Kidney epithelial cell (primary cell): ENCODE data around the gene ACSF3. TPM values are rescaled to one million over a fixed set of nuclear protein-coding genes. Genes with fewer than 3 reads are reported as not detected.

ENCODE experiments used
- DNase-seq: peaks from one replicate; pipeline ENCODE4 v3.0.0-alpha.2; 2010; ENCODE audit warnings: low read depth
- H3K27me3 ChIP-seq: 2 replicates; pipeline ENCODE4 v1.6.0; 2011; ENCODE audit warnings: low read length; ENCODE audit not compliant: control insufficient read depth, insufficient read depth
- H3K36me3 ChIP-seq: 2 replicates; pipeline ENCODE4 v1.5.1; 2011; ENCODE audit warnings: low read length; ENCODE audit not compliant: control insufficient read depth, insufficient read depth
- H3K4me3 ChIP-seq: 2 replicates; pipeline ENCODE4 v1.5.1; 2011; ENCODE audit warnings: low read depth, mild to moderate bottlenecking, control low read depth, low read length
- CTCF ChIP-seq: IDR thresholded peaks from 2 replicates; pipeline ENCODE4 v1.5.1; 2011; ENCODE audit warnings: mild to moderate bottlenecking, moderate library complexity, low read length, control low read depth, inconsistent platforms; ENCODE audit not compliant: insufficient read depth, poor library complexity, severe bottlenecking
- total RNA-seq: library from RNA; depleted of rRNA; stranded (reverse); fragments of >200 nt; gene quantifications from 2 replicates; pipeline ENCODE4 v1.2.3, GENCODE V29; 2015

ACSF3 gene
- total RNA-seq, 1 donor from 2014 or later: 36.9 TPM

GRCh38 chr16:89140981-89141883, 47.6 kb downstream of the ACSF3 start:
- H3K27me3 ChIP-seq: no peaks in the 10 kb centered on the region
- H3K36me3 ChIP-seq: peaks cover 2% of the 10 kb centered on the region
- no peak overlapping the region for H3K4me3 ChIP-seq
- no peak for DNase-seq
- TF ChIP-seq CTCF: no peak

- Histone ChIP-seq H3K4me3 (no peak overlapping the region), H3K36me3 (peaks cover 2% of the 10 kb centered on the region), H3K27me3 (no peaks in the 10 kb centered on the region)
- DNase-seq: no peak
- TF ChIP-seq CTCF: no peak
These were observed 48.2 kb downstream of the ACSF3 start for GRCh38 chr16:89141884-89142267.

- peaks cover 2% of the 10 kb centered on the region for H3K36me3 ChIP-seq
- no peak for DNase-seq
- no peaks in the 10 kb centered on the region for H3K27me3 ChIP-seq
- no peak for TF ChIP-seq CTCF
- no peak overlapping the region for H3K4me3 ChIP-seq
These were observed 49.0 kb downstream of the ACSF3 start for GRCh38 chr16:89142474-89143195.

GRCh38 chr16:89143201-89143741, 49.6 kb downstream of the ACSF3 start:
- peaks cover 2% of the 10 kb centered on the region for H3K36me3 ChIP-seq
- DNase-seq: no peak

More at GRCh38 chr16:89143201-89143741, 49.6 kb downstream of the ACSF3 start:
- TF ChIP-seq CTCF: no peak
- H3K4me3 ChIP-seq: no peak overlapping the region
- no peaks in the 10 kb centered on the region for H3K27me3 ChIP-seq
